NT2/D1 (cell line): ENCODE data around the gene DICER1.

Source experiments
- SUZ12 ChIP-seq: IDR thresholded peaks from 2 replicates; pipeline ENCODE4 v1.6.1; 2011; ENCODE audit not compliant: insufficient read length, insufficient read depth; ENCODE audit errors: extremely low read depth
- YY1 ChIP-seq: IDR thresholded peaks from 2 replicates; pipeline ENCODE4 v1.6.1; 2011; ENCODE audit not compliant: insufficient read length, insufficient read depth

DNA sequence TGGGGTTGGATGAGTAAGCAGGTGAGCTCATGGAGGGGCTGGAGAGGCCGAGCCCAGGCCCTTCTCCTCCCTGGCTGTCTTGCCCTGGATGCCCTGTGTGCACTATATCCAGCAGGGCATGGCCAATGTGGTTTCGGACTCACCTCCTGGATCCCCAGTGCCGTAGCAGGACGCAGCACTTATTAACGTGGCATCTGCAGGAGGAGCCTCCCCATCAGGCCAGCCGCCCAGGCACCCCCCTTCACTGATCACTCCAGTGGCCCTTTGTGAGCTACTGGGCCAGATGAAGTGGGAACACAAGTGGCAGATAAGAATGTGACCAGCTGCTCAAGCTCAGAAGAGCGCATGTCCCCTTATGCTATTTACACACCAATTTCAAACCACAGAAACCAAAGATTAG, 43.1 kb upstream of the DICER1 start:
- TF ChIP-seq SUZ12 (no peak), YY1 (no peak)
